SK-N-SH (cell line): Measurements from ENCODE around the gene SLC22A2.

Experiments
- CHD2 ChIP-seq: fragments of 150-350 bp; IDR thresholded peaks from 2 replicates; pipeline ENCODE4 v1.6.1; 2018; ENCODE audit warnings: low read length; ENCODE audit not compliant: partially characterized antibody
- ELF1 ChIP-seq: IDR thresholded peaks from 2 replicates; pipeline ENCODE4 v1.4.0; 2012
- EZH2phosphoT487 ChIP-seq: fragments of 200-600 bp; sonication (generic); IDR thresholded peaks from 2 replicates; pipeline ENCODE4 v1.6.1; 2017; ENCODE audit warnings: low read depth, mixed run types, mild to moderate bottlenecking, antibody characterized with exemption, moderate library complexity, borderline replicate concordance
- GATA2 ChIP-seq: sonication (generic); formaldehyde crosslinking; IDR thresholded peaks from 2 replicates; pipeline ENCODE4 v1.5.0; 2020; ENCODE audit warnings: mild to moderate bottlenecking, missing genetic modification reagents
- JUND ChIP-seq: IDR thresholded peaks from 2 replicates; pipeline ENCODE4 v1.4.0; 2012
- MXI1 ChIP-seq: IDR thresholded peaks from 2 replicates; pipeline ENCODE4 v1.6.1; 2012; ENCODE audit warnings: mild to moderate bottlenecking, low read depth, low read length, improper control_type of control experiment
- POLR2AphosphoS5 ChIP-seq: IDR thresholded peaks from 2 replicates; pipeline ENCODE4 v1.6.1; 2012; ENCODE audit warnings: low read depth, low read length
- RCOR1 ChIP-seq: fragments of 150-350 bp; IDR thresholded peaks from 2 replicates; pipeline ENCODE4 v1.6.1; 2017; ENCODE audit warnings: antibody characterized with exemption, low read length
- TAF1 ChIP-seq: IDR thresholded peaks from 2 replicates; pipeline ENCODE4 v1.6.1; 2012; ENCODE audit warnings: low read depth, mild to moderate bottlenecking, low read length, moderate library complexity, borderline replicate concordance
- YY1 ChIP-seq: IDR thresholded peaks from 2 replicates; pipeline ENCODE4 v1.4.0; 2012; ENCODE audit warnings: low read depth, mild to moderate bottlenecking
- TF ChIP-seq, protein P1 (sequence below): fragments of 200-600 bp; sonication (generic); IDR thresholded peaks from 2 replicates; pipeline ENCODE4 v1.6.1; 2017; ENCODE audit warnings: antibody characterized with exemption, mild to moderate bottlenecking, moderate library complexity

DNA sequence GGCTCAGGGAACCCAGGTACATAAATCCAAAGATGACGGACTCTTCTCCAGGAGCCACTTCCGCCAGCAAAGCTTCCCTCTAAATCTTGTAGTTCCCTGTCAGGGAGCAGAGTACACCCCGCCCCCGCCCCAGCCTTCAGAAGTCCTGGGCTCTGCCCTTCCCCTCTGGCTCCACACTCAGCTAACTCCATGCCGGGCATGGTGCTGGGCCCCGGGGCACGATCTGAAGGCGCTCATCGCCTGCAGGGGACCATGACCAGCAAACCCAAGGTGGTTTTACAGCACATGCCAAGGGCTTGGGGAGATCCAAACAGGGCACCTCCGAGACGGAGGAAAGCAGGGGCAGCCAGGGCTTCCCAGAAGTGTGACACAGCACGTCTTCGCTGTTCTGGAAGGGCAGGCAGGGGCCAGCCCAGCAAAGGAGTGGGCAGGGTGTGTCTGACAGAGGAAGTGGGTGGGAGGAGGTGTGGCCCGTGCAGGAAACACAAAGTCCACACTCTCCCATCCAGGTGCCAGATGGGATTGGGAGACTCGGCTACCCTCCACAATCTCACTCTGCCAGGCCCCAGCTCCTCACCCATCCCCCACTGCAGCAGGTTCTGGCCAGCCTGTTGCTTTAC lies 41.6 kb upstream of the SLC22A2 start:
- TF ChIP-seq, protein P1, sequence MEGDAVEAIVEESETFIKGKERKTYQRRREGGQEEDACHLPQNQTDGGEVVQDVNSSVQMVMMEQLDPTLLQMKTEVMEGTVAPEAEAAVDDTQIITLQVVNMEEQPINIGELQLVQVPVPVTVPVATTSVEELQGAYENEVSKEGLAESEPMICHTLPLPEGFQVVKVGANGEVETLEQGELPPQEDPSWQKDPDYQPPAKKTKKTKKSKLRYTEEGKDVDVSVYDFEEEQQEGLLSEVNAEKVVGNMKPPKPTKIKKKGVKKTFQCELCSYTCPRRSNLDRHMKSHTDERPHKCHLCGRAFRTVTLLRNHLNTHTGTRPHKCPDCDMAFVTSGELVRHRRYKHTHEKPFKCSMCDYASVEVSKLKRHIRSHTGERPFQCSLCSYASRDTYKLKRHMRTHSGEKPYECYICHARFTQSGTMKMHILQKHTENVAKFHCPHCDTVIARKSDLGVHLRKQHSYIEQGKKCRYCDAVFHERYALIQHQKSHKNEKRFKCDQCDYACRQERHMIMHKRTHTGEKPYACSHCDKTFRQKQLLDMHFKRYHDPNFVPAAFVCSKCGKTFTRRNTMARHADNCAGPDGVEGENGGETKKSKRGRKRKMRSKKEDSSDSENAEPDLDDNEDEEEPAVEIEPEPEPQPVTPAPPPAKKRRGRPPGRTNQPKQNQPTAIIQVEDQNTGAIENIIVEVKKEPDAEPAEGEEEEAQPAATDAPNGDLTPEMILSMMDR: no peak
- TF ChIP-seq TAF1 (no peak), EZH2phosphoT487 (no peak), CHD2 (no peak), RCOR1 (no peak), YY1 (no peak), ELF1 (no peak), MXI1 (no peak), GATA2 (no peak), POLR2AphosphoS5 (no peak), JUND (no peak)
